Bronchial smooth muscle cell (primary cell): ENCODE measurements around the gene PLEKHF1. TPM values are rescaled to one million over a fixed set of nuclear protein-coding genes. Genes with fewer than 3 reads are reported as not detected.

ENCODE experiments used
- total RNA-seq: library from RNA; depleted of rRNA; stranded (reverse); fragments of >200 nt; gene quantifications from 2 replicates; pipeline ENCODE4 v1.2.1, GENCODE V29; 2014

The PLEKHF1 gene, protein sequence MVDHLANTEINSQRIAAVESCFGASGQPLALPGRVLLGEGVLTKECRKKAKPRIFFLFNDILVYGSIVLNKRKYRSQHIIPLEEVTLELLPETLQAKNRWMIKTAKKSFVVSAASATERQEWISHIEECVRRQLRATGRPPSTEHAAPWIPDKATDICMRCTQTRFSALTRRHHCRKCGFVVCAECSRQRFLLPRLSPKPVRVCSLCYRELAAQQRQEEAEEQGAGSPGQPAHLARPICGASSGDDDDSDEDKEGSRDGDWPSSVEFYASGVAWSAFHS
- total RNA-seq: 39.1 and 54.3 TPM in 2 replicates

DNA sequence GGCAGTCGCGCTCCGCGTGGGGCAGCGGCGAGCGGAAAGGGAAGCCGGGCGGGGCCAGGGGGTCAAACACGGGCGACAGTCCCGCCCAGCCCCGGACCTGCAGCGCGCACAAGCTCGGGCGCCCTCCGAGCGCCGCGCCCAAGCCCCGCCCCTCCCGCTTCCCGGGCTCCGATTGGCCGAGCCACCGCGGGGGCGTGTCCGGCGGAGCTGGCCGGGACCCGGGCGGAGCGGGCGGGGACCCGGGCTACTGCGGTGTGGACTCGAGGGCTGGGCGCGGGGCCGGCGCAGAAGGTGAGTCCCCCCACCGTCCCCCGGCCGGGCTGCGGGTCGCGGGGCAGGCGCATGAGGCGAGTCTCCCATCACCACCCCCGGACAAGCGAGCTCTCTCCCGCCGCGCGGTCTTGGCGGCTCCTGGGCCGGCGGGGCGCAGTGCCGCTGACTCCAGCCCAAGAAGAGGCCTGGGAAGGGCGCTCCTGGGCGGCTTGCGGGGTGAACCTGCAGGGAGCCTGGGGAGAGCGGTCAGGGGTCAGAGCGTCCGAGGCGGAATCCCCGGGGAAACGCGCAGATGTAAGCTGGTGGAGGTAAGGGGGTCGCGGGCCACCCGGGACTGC is at the start of gene PLEKHF1:
PLEKHF1 (plus strand) TSS at position 247 of the 611 bp plus-strand sequence. CDS start 8,379 bp downstream, outside the sequence.

DNA sequence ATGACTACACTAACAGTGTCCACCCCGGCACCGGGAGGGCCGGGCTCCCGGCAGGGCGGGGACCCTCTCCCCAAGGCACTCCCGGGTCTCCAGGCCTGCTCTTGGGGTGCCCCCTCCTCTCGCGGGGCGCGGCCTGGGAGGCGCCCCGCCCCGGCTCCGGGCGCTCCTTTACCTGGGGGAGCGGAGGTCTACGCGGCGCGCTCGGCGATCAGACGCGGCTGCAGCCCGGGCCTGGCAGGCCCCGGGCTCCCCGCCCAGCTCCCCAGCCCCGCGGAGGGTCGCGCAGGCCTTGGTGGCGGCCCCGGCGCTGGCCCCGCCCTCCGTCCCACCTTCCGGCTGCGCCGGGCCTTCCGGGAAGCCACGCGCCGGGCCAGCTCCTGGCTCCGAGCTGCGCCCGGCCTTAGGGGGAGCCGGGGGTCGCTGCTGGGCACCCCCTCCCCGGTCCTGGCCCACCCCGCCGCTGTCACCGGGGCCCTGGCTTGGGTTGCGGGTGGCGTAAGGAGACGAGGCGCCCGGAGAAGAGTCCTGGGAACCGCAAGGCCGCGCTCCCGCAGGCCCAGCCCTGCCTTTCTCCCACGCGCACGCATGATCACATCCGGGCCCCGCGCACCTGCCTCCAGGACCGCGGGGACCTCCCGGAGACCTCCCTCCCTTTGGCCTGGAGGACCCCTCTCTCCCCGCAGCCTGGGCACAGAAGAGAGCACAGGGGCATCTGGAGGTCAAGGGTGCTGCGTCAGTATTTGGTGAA is 49.9 kb downstream of the PLEKHF1 start, which contains the start of gene C19orf12:
C19orf12 (minus strand) TSS at position 309 of the 748 bp plus-strand sequence. CDS start 6,848 bp downstream, outside the sequence.

Other genes starting within 250 kb of the PLEKHF1 start
- not detected in 2 replicates for gene VSTM2B, start 139.5 kb upstream of the PLEKHF1 start, total RNA-seq
- gene POP4, start 59.2 kb upstream of the PLEKHF1 start, total RNA-seq: 94.6 and 102 TPM in 2 replicates
- gene C19orf12, start 49.8 kb downstream of the PLEKHF1 start, total RNA-seq: 13.9 and 16.3 TPM in 2 replicates
- gene CCNE1, start 146.5 kb downstream of the PLEKHF1 start, total RNA-seq: 3.0 and 3.8 TPM in 2 replicates